Measurements from ENCODE around the gene FCER2. TPM values are rescaled to one million over a fixed set of nuclear protein-coding genes. Genes with fewer than 3 reads are reported as not detected.
A peak's percentile ranks its signal among the peaks of the same experiment; 100 is the strongest.

FCER2 gene
- total and polyA plus RNA-seq, 7 experiments from 2014 or later = 0.32 to 3.8 (median 0.52) TPM; not detected in 2

DNA sequence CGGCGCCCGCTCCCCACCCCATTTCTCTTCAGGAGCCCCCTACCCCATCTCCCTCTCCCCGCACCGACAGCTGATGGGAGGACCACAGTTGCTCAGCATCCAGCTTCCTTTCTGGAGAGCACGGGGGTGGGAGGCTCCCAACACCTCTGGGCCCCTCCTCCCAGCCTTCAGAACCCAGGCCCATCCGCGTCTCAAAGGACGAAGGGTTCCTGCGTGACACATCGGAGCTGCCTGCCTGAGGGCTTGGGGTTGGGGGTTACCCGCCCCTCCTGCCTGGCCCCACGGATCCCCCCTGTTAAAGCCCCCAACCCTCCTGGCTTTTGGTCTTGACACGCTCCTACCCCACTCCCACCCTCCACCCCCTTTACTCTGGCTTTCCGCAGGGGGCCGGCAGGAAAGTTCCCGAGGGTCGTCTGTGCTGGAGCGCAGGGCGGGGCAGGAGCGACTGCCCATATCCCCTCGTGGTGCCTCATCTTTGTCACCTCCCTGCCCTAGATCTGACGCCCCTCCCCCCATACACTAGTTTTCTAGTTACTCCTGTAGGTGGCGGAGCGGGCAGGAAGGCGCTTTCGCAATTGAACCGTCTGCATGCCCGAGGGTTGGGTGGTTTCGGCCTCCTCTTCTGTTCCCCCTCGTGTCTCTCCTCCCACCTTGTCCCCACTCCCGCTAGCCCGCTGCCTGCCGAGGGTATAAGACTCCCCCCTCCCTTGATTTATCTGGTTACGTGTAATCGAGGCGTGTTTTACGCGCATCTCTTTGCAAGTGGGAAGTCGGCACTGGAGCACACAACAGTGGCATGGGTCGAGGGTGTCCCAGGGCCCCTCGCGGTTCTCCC lies 20.4 kb downstream of the FCER2 start:
- H3K9me3 ChIP-seq (ENCODE audit: control insufficient read depth in 2 of 3, low read length in 3 of 3) = no peaks in the 10 kb centered on the region
- Mint-ChIP-seq H3K9me3 (peaks cover 0 to 2% (median 0%) of the 10 kb centered on the region in 11 donors), H3K27ac (peak overlapping the region; percentile 54 to 95 (median 93)), H3K4me1 (peaks cover 14 to 51% (median 42%) of the 10 kb centered on the region in 7 donors), H3K4me3 (peak overlapping the region; percentile 83 to 96 (median 91)), H3K27me3 (peaks cover 0 to 16% (median 5%) of the 10 kb centered on the region in 5 donors), H3K36me3 (peaks cover 0 to 13% (median 0%) of the 10 kb centered on the region in 5 donors)
- H3K36me3 ChIP-seq (ENCODE audit: control insufficient read depth in 2 of 3, insufficient read depth in 3 of 3, low read length in 3 of 3) = peaks cover 0 to 38% (median 0%) of the 10 kb centered on the region in 3 experiments
- peak overlapping the region; percentile 91 for H3K27ac ChIP-seq (ENCODE audit: low read depth, low read length)
- ChIA-PET POLR2A (interaction anchor here (0.6 to 2.2 kb wide), 16 partner anchors 16 to 191 kb away, joined by 3 to 16 read pairs (median 4); partner anchors contain the start of genes CLEC4G, FCER2, PET100 and XAB2), CTCF (interaction anchor here (0.6 to 3.2 kb wide), 27 partner anchors 11 to 150 kb away, joined by 3 to 55 read pairs (median 4); partner anchors contain the start of gene STXBP2)
- DNase-seq (peak; percentile 60 to 90 (median 85)), ATAC-seq (peak; percentile 71)
- peaks cover 25 to 28% of the 10 kb centered on the region in 2 donors for H3K4me1 ChIP-seq (ENCODE audit: control insufficient read depth in 2 of 2, insufficient read depth in 2 of 2, low read length in 2 of 2)
- peak overlapping the region; percentile 84 for H3K4me3 ChIP-seq (ENCODE audit: low read length)
- H3K27me3 ChIP-seq (ENCODE audit: control insufficient read depth in 2 of 2, insufficient read depth in 2 of 2, low read length in 2 of 2) = no peaks in the 10 kb centered on the region
- intact Hi-C loops (cut with micrococcal nuclease) = loop anchor here (1.0 to 2.0 kb wide), 10 partner anchors 24 to 583 kb away; partner anchors contain the start of genes PET100 (in 2 of the 2), XAB2 (in 2 of the 2), MAP2K7 (in 1 of the 2) and PNPLA6 (in 1 of the 2)

DNA sequence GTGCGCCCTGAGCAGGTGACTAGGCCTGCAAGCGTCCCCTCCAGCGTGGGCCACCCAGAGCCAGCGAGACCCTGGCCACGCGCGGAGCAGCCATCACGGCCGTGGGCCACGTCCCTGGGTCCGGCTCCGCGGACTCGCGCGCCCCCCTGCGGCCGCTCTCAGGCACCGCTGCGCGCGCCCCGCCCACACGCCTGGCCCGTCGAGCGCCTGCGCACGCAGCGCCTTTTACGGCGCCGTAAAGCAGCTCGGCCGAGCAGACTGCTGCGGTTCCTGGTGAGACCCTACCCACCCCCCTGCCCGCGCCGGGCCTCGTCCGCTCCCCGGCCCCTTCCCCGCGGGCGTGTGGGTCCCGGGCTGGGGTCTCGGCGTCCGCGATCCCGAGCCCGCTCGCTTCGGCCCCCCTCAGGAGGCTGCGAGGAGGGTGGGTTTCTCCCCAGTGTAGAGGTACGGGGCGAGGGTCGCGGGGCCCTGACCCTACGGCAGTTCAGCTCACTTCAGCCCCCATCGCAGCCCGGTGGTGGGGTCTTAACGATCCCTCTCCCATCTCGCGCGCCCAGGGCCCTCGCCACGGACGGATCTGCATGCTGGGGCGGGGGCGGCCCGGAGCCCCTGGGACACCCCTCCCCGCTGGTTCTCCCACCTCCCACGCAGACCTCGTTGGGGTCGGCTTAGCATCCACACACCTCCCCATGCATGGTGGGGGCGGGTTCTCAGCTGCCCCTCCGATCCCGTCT lies 21.2 kb downstream of the FCER2 start, which contains the start of gene TRAPPC5:
Gene TRAPPC5, plus strand, starts transcription at position 228 of the 734 bp plus-strand sequence. CDS start 1,421 bp downstream, outside the sequence.
- peak; percentile 86 for ATAC-seq
- ChIA-PET CTCF (interaction anchor here (0.6 to 3.2 kb wide), 28 partner anchors 10 to 151 kb away, joined by 3 to 55 read pairs (median 4); partner anchors contain the start of gene STXBP2), POLR2A (interaction anchor here (0.6 to 2.2 kb wide), 15 partner anchors 17 to 190 kb away, joined by 3 to 16 read pairs (median 5); partner anchors contain the start of genes CLEC4G, FCER2, PET100 and XAB2)
- DNase-seq = peak; percentile 80 to 95 (median 89)
- H3K36me3 ChIP-seq (ENCODE audit: control insufficient read depth in 2 of 3, insufficient read depth in 3 of 3, low read length in 3 of 3) = peaks cover 0 to 36% (median 0%) of the 10 kb centered on the region in 3 experiments
- Mint-ChIP-seq H3K36me3 (peaks cover 0 to 13% (median 0%) of the 10 kb centered on the region in 5 donors), H3K4me3 (peak within 1 kb of the TSS; percentile 83 to 96 (median 91)), H3K27me3 (peaks cover 3 to 22% (median 8%) of the 10 kb centered on the region in 5 donors), H3K27ac (peak within 1 kb of the TSS; percentile 54 to 95 (median 93)), H3K9me3 (peaks cover 0 to 2% (median 0%) of the 10 kb centered on the region in 11 donors), H3K4me1 (peaks cover 20 to 59% (median 46%) of the 10 kb centered on the region in 7 donors)
- no peaks in the 10 kb centered on the region for H3K9me3 ChIP-seq (ENCODE audit: control insufficient read depth in 2 of 3, low read length in 3 of 3)
- H3K27ac ChIP-seq (ENCODE audit: low read depth, low read length) = peak within 1 kb of the TSS; percentile 91
- intact Hi-C loops (cut with micrococcal nuclease) = loop anchor here (1.0 to 2.0 kb wide), 14 partner anchors 25 to 582 kb away; partner anchors contain the start of genes PET100 (in 2 of the 2), XAB2 (in 2 of the 2), MAP2K7 (in 1 of the 2) and PNPLA6 (in 1 of the 2)
- H3K4me1 ChIP-seq (ENCODE audit: control insufficient read depth in 2 of 2, insufficient read depth in 2 of 2, low read length in 2 of 2) = peaks cover 26 to 32% of the 10 kb centered on the region in 2 donors
- peak within 1 kb of the TSS; percentile 84 for H3K4me3 ChIP-seq (ENCODE audit: low read length)
- peaks cover 0 to 6% of the 10 kb centered on the region in 2 donors for H3K27me3 ChIP-seq (ENCODE audit: control insufficient read depth in 2 of 2, insufficient read depth in 2 of 2, low read length in 2 of 2)

DNA sequence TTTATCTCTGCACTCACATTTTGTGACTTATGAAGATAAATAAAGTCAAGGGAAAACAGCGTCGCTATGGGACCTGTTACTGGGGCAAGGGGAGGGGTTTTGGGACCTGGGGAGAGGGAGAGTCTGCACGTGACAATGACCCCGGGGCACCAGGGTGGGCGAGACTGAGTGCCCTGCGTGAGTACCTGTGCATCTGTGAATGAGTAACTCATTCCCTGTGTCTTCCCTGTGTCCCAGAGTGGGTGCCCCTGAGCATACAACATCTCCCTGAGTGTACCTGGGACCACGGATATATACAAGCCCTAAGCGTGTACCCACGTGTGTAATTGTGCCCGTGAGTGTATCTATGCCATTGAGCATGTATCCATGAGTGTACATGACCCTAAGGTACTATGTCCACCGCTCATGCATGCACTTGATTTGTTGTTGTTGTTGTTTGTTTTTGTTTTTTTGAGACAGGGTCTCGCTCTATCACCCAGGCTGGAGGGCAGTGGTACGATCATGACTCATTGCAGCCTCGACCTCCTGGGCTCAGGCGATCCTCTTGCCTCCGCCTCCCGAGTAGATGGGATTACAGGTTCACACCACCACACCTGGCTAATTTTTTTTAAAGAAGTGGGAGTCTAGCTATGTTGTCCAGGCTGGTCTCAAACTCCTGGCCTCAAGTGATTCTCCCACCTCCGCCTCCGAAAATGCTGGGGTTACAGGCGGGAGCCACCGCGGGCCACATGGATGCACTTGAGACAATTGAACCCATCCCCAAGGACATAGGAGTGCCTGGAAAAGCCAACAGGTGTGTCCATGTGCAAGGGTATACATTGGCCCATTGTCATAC lies 21.9 kb downstream of the FCER2 start:
- H3K36me3 Mint-ChIP-seq = peaks cover 0 to 9% (median 0%) of the 10 kb centered on the region in 5 donors
- no peak for ATAC-seq
- peak overlapping the region; percentile 84 for H3K4me3 ChIP-seq (ENCODE audit: low read length)

DNA sequence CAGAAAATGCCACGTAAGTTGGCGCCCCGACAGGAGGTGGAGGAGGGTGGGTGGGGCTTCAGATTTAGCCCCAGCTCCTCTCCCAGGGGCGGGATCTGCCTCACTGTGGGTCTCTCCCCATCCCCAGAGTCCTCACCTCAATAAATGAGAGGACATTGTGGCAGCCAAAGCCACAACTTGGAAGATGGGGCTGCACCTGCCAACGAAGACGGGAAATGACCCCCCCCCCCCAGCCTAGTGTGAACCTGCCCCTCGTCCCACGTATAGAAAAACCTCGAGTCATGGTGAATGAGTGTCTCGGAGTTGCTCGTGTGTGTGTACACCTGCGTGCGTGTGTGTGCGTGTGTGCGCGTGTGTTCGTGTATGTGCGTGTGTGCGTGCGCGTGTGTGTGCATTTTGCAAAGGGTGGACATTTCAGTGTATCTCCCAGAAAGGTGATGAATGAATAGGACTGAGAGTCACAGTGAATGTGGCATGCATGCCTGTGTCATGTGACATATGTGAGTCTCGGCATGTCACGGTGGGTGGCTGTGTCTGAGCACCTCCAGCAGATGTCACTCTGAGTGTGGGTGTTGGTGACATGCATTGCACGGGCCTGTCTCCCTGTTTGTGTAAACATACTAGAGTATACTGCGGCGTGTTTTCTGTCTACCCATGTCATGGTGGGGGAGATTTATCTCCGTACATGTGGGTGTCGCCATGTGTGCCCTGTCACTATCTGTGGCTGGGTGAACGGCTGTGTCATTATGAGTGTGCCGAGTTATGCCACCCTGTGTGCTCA lies 22.8 kb downstream of the FCER2 start:
- H3K4me3 ChIP-seq (ENCODE audit: low read length) = no peak overlapping the region
- intact Hi-C loops (cut with micrococcal nuclease) = loop anchor here in 1 of 2 donors (1.0 kb wide), 5 partner anchors 27 to 264 kb away; partner anchors contain the start of gene TIMM44
- peak; percentile 46 to 86 (median 76) for DNase-seq
- no peaks in the 10 kb centered on the region for H3K9me3 ChIP-seq (ENCODE audit: control insufficient read depth in 2 of 3, low read length in 3 of 3)
- Mint-ChIP-seq H3K27me3 (peaks cover 6 to 25% (median 11%) of the 10 kb centered on the region in 5 donors), H3K9me3 (peaks cover 0 to 2% (median 0%) of the 10 kb centered on the region in 11 donors), H3K4me3 (peak overlapping the region; percentile 71 to 95 (median 82)), H3K4me1 (peaks cover 28 to 61% (median 49%) of the 10 kb centered on the region in 7 donors), H3K27ac (peak overlapping the region; percentile 37 to 91 (median 76)), H3K36me3 (peaks cover 0 to 9% (median 0%) of the 10 kb centered on the region in 5 donors)
- ChIA-PET POLR2A (no interaction called here), CTCF (interaction anchor here (0.5 to 1.8 kb wide), 6 partner anchors 12 to 350 kb away, joined by 3 to 15 read pairs (median 4); no protein-coding TSS in a partner anchor)
- H3K27me3 ChIP-seq (ENCODE audit: control insufficient read depth in 2 of 2, insufficient read depth in 2 of 2, low read length in 2 of 2) = peaks cover 0 to 6% of the 10 kb centered on the region in 2 donors
- H3K4me1 ChIP-seq (ENCODE audit: control insufficient read depth in 2 of 2, insufficient read depth in 2 of 2, low read length in 2 of 2) = peaks cover 26 to 32% of the 10 kb centered on the region in 2 donors
- H3K36me3 ChIP-seq (ENCODE audit: control insufficient read depth in 2 of 3, insufficient read depth in 3 of 3, low read length in 3 of 3) = peaks cover 0 to 24% (median 0%) of the 10 kb centered on the region in 3 experiments
- H3K27ac ChIP-seq (ENCODE audit: low read depth, low read length) = no peak overlapping the region
- peak; percentile 75 for ATAC-seq

More for the DNA sequence above, 21.9 kb downstream of the FCER2 start:
- CTCF ChIA-PET = interaction anchor here (0.7 to 3.2 kb wide), 18 partner anchors 9 to 152 kb away, joined by 3 to 55 read pairs (median 5); partner anchors contain the start of gene STXBP2
- Mint-ChIP-seq H3K4me1 (peaks cover 22 to 55% (median 44%) of the 10 kb centered on the region in 7 donors), H3K9me3 (peaks cover 0 to 2% (median 0%) of the 10 kb centered on the region in 11 donors), H3K27ac (peak overlapping the region; percentile 37 to 91 (median 76)), H3K27me3 (peaks cover 6 to 23% (median 9%) of the 10 kb centered on the region in 5 donors), H3K4me3 (peak overlapping the region; percentile 76 to 96 (median 86))
- Histone ChIP-seq H3K27ac (ENCODE audit: low read depth, low read length) (peak overlapping the region; percentile 91), H3K4me1 (ENCODE audit: control insufficient read depth in 2 of 2, insufficient read depth in 2 of 2, low read length in 2 of 2) (peaks cover 26 to 32% of the 10 kb centered on the region in 2 donors), H3K36me3 (ENCODE audit: control insufficient read depth in 2 of 3, insufficient read depth in 3 of 3, low read length in 3 of 3) (peaks cover 0 to 28% (median 0%) of the 10 kb centered on the region in 3 experiments), H3K9me3 (ENCODE audit: control insufficient read depth in 2 of 3, low read length in 3 of 3) (no peaks in the 10 kb centered on the region), H3K27me3 (ENCODE audit: control insufficient read depth in 2 of 2, insufficient read depth in 2 of 2, low read length in 2 of 2) (peaks cover 0 to 6% of the 10 kb centered on the region in 2 donors)
- intact Hi-C loops (cut with micrococcal nuclease) = loop anchor here (1.0 to 2.0 kb wide), 10 partner anchors 28 to 581 kb away; partner anchors contain the start of genes PET100 (in 1 of the 2), TIMM44 (in 1 of the 2) and XAB2 (in 1 of the 2)
- DNase-seq = no peak
- POLR2A ChIA-PET = interaction anchor here (1.1 to 2.2 kb wide), 9 partner anchors 18 to 120 kb away, joined by 3 to 16 read pairs (median 6); partner anchors contain the start of genes CLEC4G, PET100 and XAB2

Measured in naive thymus-derived CD4-positive, alpha-beta T cell (primary cell).